Stimulated activated CD4-positive, alpha-beta T cell treated with anti-CD3 and anti-CD28 coated beads, Interleukin-12 subunit alpha, Interleukin-12 subunit beta, amount 100 ng/mL, for 24 hours (primary cell): Measurements from ENCODE around the gene STAC3.

ENCODE experiments used
- DNase-seq, 2 experiments: peaks; one replicate each; pipeline ENCODE4 v3.0.0-alpha.2; 2020; ENCODE audit warnings: low read depth in 2 of 2

The STAC3 gene

DNA sequence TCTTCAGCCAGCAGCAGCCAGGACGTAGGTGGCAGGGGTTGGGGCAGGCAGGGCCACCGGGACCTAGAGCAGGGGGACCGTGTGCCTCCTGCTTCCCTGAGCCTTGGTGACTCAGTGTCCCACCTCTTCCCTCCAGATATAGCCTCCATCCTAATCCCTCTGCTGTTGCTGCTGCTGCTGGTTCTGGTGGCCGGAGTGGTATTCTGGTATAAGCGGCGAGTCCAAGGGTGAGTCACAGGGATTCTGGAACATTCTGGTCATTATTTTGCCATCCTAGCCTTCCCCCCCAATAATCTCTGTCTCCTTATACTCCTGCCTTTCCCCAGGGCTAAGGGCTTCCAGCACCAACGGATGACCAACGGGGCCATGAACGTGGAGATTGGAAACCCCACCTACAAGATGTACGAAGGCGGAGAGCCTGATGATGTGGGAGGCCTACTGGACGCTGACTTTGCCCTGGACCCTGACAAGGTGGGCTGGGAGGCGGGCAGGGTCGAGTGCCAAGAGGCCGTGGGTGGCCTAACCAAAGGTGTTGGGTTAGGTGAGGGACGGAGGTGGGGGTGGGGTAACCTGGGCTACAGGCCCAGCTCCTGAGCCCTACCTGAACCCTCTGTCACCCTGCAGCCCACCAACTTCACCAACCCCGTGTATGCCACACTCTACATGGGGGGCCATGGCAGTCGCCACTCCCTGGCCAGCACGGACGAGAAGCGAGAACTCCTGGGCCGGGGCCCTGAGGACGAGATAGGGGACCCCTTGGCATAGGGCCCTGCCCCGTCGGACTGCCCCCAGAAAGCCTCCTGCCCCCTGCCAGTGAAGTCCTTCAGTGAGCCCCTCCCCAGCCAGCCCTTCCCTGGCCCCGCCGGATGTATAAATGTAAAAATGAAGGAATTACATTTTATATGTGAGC is 38.9 kb downstream of the STAC3 start:
- no peak for DNase-seq

DNA sequence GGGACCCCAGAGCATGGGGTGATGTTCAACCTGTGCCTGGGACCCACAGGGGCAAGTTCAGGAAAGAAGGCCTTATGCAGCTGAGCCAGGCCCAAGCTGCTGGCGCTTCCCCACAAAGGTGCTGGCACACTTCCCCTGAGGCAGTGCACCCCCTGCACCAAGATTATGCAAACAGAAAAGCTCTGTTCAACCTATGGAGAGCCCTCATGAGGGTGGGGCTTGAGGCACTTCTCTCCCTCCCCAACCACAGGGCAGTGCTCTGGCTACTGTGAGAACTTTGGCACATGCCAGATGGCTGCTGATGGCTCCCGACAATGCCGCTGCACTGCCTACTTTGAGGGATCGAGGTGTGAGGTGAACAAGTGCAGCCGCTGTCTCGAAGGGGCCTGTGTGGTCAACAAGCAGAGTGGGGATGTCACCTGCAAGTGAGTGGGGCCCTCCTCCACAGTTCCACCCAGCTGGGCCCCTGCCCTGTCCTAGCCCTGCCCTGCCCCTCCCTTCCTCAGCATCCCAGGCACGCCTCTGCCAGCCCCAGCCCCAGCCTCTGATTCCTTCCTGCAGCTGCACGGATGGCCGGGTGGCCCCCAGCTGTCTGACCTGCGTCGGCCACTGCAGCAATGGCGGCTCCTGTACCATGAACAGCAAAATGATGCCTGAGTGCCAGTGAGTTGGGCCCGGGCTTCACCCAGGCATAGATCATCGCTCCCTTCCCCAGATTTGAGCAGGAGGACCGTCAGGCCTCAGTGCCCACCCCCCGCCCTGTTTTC is 39.9 kb downstream of the STAC3 start:
- DNase-seq = no peak

DNA sequence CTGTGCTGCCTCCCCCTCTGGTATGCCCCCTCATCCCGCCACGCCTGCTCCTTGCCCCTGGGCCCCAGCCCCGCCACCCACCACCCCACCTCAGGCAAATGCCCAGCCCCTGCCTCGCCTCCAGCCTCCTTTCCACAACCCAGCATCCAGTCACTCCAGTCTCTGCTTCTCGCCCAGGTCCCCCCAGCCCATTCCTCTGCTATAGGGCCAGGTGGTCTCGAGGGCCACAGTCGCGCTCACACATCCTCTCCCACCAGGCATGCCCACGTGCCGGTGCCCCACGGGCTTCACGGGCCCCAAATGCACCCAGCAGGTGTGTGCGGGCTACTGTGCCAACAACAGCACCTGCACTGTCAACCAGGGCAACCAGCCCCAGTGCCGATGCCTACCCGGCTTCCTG is 40.5 kb downstream of the STAC3 start:
- no peak for DNase-seq

DNA sequence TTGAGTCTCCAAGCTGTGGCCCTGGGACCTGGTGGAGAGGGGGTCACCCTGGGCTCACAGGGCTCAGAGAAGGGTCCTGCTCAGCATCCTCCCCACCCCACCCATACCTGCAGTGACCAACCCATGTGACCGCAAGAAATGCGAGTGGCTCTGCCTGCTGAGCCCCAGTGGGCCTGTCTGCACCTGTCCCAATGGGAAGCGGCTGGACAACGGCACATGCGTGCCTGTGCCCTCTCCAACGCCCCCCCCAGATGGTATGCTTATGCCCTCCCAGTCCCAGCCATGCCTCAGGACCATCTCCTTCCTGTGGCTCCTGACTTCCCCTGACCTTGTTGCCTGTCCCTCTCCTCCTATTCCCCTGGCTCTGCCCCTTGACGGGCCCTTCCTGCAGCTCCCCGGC is 41.1 kb downstream of the STAC3 start:
- DNase-seq = no peak

DNA sequence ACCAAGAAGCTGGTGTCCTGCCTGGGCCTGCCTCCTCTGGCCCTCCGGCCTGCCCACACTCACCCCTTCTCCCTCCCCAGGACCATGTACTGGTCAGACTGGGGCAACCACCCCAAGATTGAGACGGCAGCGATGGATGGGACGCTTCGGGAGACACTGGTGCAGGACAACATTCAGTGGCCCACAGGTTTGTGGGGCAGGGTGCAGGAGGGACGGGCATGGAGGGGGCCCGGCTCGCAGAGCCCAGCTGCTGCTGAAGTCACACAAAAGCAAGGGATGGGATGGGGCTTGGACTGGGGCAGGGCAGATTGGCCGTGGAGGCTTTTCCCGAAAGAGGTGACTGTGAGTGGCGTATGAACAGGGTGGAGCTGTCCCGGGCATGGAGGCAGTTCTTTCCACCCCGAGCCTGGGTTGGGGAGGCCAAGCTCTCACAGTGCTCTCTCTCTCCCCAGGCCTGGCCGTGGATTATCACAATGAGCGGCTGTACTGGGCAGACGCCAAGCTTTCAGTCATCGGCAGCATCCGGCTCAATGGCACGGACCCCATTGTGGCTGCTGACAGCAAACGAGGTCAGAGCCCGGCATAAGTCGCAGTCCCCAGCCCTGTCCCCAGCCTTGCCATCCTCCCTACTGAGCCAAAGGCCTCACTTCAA is 42.2 kb downstream of the STAC3 start:
- no peak for DNase-seq

DNA sequence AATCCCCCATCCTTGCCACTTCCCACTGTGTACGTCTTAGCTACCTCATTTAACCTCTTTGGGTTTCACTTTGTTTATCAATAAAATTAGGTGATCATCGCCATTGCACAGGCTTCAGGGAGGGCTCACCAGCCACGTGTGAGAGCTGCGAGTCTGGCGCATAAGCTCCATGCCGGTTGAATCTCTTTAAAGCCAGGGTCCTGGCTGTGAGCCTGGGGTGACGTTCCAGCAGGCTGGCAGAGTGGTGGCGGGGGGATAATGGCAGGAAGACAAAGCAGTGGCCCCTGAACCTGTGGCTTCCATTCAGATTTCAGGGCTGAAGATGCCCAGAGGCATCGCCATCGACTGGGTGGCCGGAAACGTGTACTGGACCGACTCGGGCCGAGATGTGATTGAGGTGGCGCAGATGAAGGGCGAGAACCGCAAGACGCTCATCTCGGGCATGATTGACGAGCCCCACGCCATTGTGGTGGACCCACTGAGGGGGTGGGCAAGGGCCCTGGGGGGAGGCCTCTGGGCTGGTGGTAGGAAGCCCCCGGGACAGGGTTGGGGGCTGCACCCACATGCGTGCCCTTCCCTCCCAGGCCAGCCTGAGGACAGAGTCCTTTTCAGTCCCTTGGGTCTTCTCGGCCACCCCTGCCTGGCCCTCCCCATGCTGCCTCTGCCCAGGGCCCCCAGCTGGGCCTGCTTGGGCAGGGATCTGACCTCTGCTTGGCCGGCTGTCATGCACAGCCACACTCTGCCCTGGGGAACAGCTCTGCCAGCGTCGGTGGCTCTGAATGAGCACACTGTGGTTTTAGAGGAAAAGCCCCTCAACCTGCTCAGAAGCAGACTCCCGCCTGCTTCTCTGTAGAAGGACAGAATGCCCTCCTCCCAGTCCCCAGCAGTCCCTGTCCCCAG is 43.0 kb downstream of the STAC3 start:
- DNase-seq = no peak

DNA sequence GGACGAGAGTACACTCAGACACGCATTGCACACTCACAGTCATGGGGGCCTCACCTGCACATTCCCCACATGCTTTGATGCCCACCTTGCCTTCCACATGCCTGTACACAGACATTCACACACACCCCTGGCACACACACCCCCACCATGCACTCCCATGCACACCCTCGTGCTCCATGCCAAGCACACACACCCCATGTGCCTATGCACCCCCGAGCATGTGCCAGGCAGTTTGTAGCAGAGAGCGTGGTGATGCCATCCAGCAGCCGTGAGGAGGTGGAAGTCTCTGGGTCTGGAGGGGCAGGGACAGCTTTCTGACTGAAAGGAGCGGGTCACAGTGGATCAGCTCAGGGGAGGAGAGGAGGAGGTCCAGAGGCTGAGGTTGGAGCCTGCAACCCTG is 45.1 kb downstream of the STAC3 start:
- no peak for DNase-seq

DNA sequence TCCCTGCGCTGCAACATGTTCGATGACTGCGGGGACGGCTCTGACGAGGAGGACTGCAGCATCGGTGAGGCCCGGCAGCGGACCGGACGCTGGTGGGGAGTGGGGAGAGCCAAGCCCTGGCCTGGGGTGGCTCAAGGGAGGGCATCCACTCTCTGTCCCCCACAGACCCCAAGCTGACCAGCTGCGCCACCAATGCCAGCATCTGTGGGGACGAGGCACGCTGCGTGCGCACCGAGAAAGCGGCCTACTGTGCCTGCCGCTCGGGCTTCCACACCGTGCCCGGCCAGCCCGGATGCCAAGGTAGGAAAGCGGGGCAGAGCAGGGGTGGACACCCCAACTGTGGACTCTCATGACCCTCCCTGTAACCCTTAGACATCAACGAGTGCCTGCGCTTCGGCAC is 45.8 kb downstream of the STAC3 start:
- no peak for DNase-seq

DNA sequence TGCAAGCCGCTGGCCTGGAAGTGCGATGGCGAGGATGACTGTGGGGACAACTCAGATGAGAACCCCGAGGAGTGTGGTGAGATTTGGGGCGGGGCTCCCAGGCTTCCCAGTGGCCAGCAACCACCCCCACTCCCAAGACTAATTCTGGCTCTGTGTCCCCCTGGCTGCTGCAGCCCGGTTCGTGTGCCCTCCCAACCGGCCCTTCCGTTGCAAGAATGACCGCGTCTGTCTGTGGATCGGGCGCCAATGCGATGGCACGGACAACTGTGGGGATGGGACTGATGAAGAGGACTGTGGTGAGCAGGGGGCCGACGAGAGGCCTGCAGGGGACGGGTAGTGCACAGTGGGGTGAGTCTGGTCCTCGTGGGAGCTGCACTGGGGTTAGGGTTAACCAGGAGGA is 46.5 kb downstream of the STAC3 start:
- no peak for DNase-seq

DNA sequence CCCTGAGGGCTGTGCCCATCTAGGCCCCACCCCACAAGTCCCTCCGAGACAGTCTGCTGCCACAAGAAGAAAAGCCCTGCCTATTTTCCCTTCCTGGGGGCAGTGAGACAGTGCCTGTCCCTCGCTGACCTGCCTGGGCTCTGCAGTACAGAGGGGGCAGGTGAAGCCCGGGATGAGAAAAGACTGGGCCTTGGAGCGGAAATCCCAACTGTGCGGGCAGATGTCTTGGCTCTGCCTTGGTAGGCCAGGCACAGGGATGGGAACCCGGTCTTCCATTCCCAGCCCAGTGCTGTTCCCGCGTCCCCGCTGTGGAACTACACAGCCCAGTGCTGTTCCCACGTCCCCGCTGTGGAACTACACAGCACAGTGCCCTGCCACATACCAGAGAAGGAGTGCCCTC is 47.2 kb downstream of the STAC3 start:
- no peak for DNase-seq

DNA sequence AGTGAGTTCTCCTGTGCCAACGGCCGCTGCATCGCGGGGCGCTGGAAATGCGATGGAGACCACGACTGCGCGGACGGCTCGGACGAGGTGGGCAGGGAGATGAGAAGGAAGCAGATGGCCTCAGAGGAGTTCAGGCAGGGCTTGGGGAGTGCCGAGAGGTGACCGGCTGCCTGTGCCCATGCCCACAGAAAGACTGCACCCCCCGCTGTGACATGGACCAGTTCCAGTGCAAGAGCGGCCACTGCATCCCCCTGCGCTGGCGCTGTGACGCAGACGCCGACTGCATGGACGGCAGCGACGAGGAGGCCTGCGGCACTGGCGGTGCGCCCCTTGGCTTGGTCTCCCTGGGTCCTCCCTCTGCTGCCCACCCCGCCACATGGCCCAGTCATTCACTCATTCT is 47.8 kb downstream of the STAC3 start:
- DNase-seq = no peak

DNA sequence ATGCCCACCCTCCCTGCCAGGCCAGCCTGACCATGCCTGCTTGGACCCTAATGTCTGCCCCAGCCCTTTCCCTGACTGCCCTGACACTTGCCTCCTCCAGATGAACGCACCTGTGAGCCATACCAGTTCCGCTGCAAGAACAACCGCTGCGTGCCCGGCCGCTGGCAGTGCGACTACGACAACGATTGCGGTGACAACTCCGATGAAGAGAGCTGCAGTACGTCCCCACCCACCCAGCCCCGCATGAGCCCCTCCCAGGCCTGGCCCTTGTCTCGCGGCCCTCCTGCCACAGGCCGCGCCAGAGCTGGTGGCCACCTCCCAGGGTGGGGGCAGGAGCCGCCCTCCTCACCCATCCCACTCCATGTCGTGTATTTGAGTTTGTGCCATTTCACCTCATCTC is 48.7 kb downstream of the STAC3 start:
- no peak for DNase-seq

DNA sequence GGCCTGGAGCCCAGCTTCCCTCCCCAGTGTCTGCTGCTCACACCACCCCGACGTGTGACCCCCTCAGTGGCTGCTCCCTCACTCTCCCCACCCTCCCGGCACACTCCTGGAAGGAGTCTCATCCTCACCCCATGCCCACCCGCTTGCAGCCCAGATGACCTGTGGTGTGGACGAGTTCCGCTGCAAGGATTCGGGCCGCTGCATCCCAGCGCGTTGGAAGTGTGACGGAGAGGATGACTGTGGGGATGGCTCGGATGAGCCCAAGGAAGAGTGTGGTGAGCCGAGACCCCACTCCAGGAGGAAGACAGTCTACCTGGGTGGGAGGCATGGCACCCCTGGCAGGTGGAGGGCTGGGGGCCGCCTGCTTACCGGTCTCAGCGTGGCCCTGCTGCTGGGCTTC is 49.4 kb downstream of the STAC3 start:
- no peak for DNase-seq

DNA sequence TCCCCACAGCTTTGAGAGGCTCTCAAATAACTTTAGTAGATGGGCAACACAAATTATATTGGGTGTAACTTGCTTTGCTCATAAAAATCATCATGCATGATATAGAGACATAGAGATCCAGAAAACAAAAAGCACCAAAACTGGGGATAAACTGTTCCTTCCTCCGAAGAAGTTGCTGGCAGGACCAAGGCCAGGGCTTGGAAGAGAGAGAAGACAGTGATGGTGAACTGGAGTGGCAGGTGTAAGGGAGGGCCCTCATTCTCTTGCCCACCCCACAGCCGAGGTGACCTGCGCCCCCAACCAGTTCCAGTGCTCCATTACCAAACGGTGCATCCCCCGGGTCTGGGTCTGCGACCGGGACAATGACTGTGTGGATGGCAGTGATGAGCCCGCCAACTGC is 49.8 kb downstream of the STAC3 start:
- no peak for DNase-seq

DNA sequence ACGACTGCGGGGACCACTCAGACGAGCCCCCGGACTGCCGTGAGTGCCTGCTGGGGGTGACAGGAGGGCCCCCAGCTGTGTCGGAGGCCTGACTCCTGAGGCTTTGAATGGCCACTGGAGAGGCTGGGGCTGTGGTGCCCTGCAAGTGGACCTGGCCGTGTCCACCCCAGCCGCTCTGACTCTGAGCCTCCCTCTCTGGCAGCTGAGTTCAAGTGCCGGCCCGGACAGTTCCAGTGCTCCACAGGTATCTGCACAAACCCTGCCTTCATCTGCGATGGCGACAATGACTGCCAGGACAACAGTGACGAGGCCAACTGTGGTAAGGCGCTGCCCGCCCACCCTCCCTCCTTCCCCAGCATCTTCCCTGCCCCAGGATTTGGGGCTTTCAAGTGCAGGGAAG is 50.5 kb downstream of the STAC3 start:
- DNase-seq = no peak

DNA sequence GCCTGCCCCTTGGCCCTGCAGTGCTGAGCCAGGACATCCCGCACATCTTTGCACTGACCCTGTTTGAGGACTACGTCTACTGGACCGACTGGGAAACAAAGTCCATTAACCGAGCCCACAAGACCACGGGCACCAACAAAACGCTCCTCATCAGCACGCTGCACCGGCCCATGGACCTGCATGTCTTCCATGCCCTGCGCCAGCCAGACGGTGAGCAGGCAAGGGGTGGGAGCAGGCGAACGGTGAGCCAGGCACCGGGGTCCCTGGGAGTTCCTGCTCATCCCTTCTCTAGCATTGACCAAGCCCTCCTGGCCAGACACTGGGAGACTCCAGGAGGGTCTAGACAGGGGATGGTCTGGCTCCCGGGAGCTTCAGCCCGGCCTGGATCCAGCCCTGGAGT is 51.8 kb downstream of the STAC3 start:
- DNase-seq = no peak

DNA sequence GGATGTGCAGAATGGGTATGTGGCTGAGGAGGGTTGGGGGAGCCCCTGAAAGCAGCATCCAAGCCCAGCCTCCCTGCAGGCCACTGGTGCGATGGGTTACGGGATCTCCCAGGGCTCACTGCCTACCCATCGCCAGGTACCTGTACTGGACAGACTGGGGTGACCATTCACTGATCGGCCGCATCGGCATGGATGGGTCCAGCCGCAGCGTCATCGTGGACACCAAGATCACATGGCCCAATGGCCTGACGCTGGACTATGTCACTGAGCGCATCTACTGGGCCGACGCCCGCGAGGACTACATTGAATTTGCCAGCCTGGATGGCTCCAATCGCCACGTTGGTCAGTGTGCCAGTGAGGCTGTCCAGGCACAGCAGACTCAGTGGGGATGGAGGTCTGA is 52.7 kb downstream of the STAC3 start:
- no peak for DNase-seq

DNA sequence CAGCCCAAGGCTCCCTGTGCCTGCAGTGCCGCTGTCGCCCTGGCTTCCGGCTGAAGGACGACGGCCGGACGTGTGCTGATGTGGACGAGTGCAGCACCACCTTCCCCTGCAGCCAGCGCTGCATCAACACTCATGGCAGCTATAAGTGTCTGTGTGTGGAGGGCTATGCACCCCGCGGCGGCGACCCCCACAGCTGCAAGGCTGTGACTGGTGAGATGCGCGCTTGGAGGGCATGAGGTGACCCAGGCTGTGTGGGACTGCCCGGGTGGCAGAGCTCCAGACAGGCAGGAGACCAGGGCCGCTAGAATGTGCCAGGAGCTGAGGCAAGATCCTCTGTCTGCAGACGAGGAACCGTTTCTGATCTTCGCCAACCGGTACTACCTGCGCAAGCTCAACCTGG is 54.0 kb downstream of the STAC3 start:
- DNase-seq = no peak

DNA sequence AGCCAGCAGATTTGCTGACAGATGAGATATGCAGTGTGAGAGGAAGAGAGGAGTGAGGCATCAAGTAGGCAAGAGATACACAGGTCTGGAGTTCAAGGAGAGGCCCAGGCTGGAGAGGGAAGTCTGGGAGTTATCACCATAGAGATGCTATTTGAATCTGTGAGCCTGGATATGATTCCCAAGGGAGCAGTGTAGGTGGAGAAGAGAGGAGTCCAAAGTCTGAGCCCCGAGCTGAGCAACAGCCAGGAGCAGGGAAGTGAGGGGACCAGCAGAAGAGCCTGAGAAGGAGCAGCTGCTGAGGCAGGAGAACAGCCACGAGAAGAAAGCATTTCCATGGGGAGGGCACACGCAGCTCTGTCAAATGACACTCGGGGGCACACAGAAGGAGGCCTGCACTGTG is 54.5 kb downstream of the STAC3 start:
- no peak for DNase-seq

DNA sequence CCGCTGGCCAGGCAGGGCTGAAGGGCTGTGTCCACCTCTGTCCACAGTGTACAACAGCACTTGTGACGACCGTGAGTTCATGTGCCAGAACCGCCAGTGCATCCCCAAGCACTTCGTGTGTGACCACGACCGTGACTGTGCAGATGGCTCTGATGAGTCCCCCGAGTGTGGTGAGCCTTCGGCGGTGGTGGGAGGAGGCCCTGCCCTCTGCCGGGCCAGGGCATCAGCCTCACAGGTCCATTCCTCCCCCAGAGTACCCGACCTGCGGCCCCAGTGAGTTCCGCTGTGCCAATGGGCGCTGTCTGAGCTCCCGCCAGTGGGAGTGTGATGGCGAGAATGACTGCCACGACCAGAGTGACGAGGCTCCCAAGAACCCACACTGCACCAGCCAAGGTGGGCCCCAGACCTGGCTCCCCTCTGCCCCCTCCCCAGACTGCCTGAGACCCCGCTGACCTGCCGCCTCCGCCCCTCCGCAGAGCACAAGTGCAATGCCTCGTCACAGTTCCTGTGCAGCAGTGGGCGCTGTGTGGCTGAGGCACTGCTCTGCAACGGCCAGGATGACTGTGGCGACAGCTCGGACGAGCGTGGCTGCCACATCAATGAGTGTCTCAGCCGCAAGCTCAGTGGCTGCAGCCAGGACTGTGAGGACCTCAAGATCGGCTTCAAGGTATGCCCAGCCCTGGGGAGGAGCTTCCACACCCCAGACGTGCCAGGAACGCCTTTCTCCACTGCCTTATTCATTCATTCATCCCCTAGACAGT is 55.2 kb downstream of the STAC3 start:
- no peak for DNase-seq

DNA sequence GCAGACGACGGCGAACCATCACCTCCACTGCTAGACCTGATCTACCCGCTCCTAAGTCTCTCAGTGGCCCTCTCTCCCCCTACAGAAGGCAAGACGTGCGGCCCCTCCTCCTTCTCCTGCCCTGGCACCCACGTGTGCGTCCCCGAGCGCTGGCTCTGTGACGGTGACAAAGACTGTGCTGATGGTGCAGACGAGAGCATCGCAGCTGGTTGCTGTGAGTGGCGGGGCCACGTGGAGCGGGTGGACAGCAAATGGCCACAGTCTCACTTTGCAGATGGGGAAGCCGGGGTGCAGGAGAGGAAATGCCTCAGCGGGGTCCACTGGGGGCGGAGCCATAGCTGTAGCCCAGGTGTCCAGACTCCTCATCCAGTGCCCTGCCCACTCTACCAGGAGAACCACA is 55.8 kb downstream of the STAC3 start:
- no peak for DNase-seq
